ENCODE data around the gene SLC27A2. TPM values are rescaled to one million over a fixed set of nuclear protein-coding genes. Genes with fewer than 3 reads are reported as not detected.

Gene SLC27A2
- polyA plus RNA-seq, 4 donors, result 50.5 to 68.0 (median 55.1) TPM

- no peak for DNase-seq (ENCODE audit: low read depth in 4 of 4, low spot score in 3 of 4)
Measured at GRCh38 chr15:50233192-50233736, 51.3 kb downstream of the SLC27A2 start.

DNA sequence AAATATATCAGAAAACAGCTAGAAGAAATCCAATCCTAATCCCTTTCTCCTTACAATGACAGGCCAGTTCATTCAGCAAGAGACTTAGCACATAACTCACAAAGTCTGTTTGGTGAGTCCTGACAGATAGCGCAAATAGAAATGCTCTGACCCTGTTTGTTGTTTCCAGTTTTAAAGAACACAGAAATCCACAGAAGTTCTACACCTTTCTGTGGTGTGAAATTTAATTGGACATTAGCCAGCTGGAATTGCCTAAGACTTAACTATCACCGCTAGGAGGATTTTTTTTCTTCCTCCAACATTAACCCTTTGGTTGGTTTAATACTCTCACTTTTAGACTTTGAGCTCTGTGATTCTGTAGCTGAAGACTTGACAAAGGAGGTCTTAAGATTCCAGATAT lies 52.8 kb downstream of the SLC27A2 start:
- no peak for DNase-seq (ENCODE audit: low read depth in 4 of 4, low spot score in 3 of 4)

- DNase-seq (ENCODE audit: low read depth in 4 of 4, low spot score in 3 of 4), result no peak
Measured at GRCh38 chr15:50235794-50236193, 53.8 kb downstream of the SLC27A2 start.

- DNase-seq (ENCODE audit: low read depth in 4 of 4, low spot score in 3 of 4), result no peak
Measured at GRCh38 chr15:50236433-50236832, 54.4 kb downstream of the SLC27A2 start.

DNA sequence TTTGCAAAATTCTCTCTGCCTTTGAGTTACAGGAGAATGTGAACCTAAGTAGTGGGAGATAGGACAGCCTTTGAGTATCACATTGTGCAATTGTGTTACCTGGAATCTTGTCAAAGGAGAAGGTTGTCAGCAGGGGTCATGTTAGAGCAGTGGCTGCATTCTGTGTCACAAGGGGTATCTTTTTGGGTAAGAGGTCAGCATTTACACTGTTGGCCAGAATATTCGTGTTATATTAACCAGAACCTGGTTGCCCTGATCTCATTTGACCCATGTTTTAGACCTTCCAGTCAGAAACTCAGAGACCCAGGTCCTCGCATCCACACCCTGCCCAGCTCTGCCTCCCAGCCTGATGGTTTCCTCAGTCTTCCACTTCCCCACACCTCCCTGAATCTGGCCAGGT lies 56.3 kb downstream of the SLC27A2 start:
- no peak for DNase-seq (ENCODE audit: low read depth in 4 of 4, low spot score in 3 of 4)

- no peak for DNase-seq (ENCODE audit: low read depth in 4 of 4, low spot score in 3 of 4)
Measured at GRCh38 chr15:50241684-50242450, 59.9 kb downstream of the SLC27A2 start.

- no peak for DNase-seq (ENCODE audit: low read depth in 4 of 4, low spot score in 3 of 4)
Measured at GRCh38 chr15:50244153-50244552, 62.2 kb downstream of the SLC27A2 start.

GRCh38 chr15:50244959-50245624 lies 63.1 kb downstream of the SLC27A2 start:
- no peak for DNase-seq (ENCODE audit: low read depth in 4 of 4, low spot score in 3 of 4)

GRCh38 chr15:50246631-50247030 lies 64.6 kb downstream of the SLC27A2 start:
- no peak for DNase-seq (ENCODE audit: low read depth in 4 of 4, low spot score in 3 of 4)

- no peak for DNase-seq (ENCODE audit: low read depth in 4 of 4, low spot score in 3 of 4)
Measured at GRCh38 chr15:50247819-50248655, 66.0 kb downstream of the SLC27A2 start.

GRCh38 chr15:50248994-50249582 lies 67.1 kb downstream of the SLC27A2 start:
- DNase-seq (ENCODE audit: low read depth in 4 of 4, low spot score in 3 of 4), result no peak

GRCh38 chr15:50249704-50250103 lies 67.7 kb downstream of the SLC27A2 start:
- DNase-seq (ENCODE audit: low read depth in 4 of 4, low spot score in 3 of 4), result no peak

- no peak for DNase-seq (ENCODE audit: low read depth in 4 of 4, low spot score in 3 of 4)
Measured at GRCh38 chr15:50250760-50251394, 68.9 kb downstream of the SLC27A2 start.

DNA sequence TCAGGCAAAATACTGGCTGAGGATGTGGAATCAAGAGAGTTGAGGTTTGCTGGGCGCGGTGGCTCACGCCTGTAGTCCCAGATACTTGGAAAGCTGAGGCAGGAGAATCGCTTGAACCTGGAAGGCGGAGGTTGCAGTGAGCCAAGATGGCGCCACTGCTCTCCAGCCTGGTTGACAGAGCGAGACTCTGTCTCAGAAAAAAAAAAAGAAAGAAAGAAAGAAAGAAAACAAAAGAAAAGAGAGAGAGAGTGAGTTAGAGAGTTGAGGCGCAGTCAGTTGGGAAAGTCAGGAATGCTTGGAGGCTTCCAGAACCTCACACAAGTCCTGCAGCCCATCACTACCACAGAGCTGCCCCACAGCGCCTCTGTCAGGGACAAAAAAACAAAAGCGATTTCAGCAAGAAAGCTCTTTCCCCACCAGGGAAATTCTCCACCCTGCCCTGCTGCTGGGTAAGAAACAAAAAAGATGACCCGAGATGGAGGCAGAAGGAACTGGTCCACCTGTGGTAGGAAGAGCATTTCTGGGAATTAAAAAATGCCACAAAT lies 69.7 kb downstream of the SLC27A2 start:
- DNase-seq (ENCODE audit: low read depth in 4 of 4, low spot score in 3 of 4), result no peak

DNA sequence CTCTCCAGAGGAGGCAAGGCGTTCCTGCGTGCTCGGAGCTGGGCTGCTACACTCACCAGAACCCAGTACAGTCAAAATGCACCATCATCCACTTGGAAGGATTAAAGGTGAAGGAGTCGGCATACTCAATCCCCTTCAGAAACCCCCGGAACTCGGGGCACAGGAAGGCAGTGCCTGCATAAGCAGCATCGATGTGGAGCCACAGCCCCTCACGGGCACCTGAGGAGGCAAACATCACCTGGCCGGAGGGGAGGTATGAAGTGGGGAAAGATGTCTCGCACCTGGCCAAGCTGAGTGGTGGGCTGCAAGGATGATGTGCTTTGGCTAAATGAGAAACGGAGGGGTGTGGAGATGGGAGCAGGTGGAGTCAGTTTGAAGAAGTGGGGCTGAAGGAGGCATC lies 70.6 kb downstream of the SLC27A2 start:
- DNase-seq (ENCODE audit: low read depth in 4 of 4, low spot score in 3 of 4), result no peak

DNA sequence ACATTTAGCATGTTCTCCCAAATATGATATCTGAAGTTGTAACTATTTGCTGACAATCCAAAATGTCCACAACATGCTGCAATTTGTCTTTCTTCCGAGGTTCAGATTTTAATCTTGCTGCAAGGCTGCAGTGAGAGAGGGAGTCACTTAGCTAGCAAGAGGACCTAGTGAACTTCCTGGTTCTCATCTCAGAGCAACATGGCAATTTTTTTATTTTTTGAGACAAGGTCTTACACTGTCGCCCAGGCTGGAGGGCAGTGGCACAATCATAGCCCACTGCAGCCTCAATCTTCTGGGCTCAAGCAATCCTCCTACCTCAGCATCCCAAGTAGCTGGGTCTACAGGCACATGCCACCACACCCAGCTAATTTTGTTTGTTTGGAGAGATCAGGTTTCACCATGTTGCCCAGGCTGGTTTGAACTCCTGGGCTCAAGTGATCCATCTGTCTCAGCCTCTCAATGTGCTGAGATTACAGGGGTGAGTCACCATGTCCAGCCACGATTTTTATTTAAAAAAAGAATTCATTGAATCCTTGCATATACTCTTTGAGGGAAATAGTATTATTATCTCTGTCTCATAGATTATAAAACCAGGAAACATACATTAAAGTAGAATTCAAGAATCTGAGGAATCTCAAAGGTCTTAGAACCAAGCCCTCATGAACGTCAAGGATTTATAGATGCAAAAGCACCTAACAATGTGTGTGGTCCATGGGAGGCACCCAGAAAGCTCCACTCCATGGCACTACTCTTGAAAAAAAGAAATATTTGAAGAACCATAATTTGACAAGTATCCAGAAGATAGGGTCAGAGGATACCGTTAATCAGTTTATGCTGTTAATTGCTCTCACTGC lies 74.4 kb downstream of the SLC27A2 start:
- DNase-seq (ENCODE audit: low read depth in 4 of 4, low spot score in 3 of 4), result no peak

- no peak for DNase-seq (ENCODE audit: low read depth in 4 of 4, low spot score in 3 of 4)
Measured at GRCh38 chr15:50257332-50257731, 75.3 kb downstream of the SLC27A2 start.

DNA sequence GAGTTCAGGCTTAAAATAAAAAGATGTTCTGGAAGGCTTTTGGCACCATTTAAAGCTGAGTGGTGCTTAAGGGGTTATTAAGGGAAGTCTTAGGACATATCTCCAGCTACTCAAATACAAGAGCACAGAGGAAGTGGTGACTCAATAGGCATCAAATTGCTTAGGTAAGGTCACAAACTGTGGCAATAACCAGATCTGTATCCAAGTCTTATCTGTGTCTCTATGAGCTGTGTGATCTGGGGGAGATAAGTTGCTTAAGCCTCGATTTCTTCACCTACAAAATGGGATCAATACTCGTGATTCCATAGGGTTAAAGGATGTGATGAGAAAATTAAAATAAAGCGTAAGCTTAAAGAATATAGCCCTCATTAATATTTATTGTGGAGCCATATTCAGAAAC lies 75.9 kb downstream of the SLC27A2 start:
- no peak for DNase-seq (ENCODE audit: low read depth in 4 of 4, low spot score in 3 of 4)

- no peak for DNase-seq (ENCODE audit: low read depth in 4 of 4, low spot score in 3 of 4)
Measured at GRCh38 chr15:50259276-50259675, 77.3 kb downstream of the SLC27A2 start.
